WTC11 (cell line): Measurements from ENCODE around the gene SPINDOC.

ENCODE experiments used
- FOXP4 ChIP-seq: sonication (generic); formaldehyde crosslinking; IDR thresholded peaks from 2 replicates; pipeline ENCODE4 v1.8.0; 2022; ENCODE audit warnings: mild to moderate bottlenecking, missing genetic modification reagents
- RELA ChIP-seq: sonication (generic); formaldehyde crosslinking; IDR thresholded peaks from 2 replicates; pipeline ENCODE4 v1.8.1; 2022; ENCODE audit warnings: missing genetic modification reagents, mild to moderate bottlenecking, borderline replicate concordance
- TF ChIP-seq, protein P1 (sequence below): fragments of 200-600 bp; IDR thresholded peaks from 2 replicates; pipeline ENCODE4 v1.8.0; 2022; ENCODE audit warnings: antibody characterized with exemption
- TF ChIP-seq, protein P2 (sequence below): sonication (generic); formaldehyde crosslinking; IDR thresholded peaks from 2 replicates; pipeline ENCODE4 v1.8.0; 2022; ENCODE audit warnings: missing genetic modification reagents

DNA sequence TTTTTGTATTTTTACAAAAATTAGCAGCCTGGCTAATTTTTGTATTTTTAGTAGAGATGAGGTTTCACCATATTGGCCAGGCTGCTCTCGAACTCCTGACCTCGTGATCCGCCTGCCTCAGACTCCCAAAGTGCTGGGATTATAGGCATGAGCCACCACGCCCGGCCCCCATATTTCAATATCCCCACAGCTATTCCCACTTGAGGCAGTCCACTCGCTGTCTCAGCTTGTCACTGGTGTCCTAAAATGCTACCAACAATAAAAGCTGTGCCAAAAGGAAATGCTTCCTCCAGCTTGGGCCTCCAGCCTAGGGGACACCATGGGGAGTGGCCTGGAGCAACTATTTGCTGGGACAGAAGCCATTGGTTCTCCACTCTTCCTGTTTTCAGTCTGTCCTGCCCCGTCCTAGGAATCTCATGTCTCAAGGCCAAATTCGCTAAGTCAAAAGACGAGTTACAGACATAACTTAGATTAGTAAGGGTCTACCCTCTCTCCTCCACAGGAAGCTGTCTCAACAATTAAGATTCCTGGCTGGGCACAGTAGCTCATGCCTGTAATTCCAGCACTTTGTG, 7.3 kb upstream of the SPINDOC start:
- TF ChIP-seq, protein P1, sequence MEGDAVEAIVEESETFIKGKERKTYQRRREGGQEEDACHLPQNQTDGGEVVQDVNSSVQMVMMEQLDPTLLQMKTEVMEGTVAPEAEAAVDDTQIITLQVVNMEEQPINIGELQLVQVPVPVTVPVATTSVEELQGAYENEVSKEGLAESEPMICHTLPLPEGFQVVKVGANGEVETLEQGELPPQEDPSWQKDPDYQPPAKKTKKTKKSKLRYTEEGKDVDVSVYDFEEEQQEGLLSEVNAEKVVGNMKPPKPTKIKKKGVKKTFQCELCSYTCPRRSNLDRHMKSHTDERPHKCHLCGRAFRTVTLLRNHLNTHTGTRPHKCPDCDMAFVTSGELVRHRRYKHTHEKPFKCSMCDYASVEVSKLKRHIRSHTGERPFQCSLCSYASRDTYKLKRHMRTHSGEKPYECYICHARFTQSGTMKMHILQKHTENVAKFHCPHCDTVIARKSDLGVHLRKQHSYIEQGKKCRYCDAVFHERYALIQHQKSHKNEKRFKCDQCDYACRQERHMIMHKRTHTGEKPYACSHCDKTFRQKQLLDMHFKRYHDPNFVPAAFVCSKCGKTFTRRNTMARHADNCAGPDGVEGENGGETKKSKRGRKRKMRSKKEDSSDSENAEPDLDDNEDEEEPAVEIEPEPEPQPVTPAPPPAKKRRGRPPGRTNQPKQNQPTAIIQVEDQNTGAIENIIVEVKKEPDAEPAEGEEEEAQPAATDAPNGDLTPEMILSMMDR: no peak
- TF ChIP-seq, protein P2, sequence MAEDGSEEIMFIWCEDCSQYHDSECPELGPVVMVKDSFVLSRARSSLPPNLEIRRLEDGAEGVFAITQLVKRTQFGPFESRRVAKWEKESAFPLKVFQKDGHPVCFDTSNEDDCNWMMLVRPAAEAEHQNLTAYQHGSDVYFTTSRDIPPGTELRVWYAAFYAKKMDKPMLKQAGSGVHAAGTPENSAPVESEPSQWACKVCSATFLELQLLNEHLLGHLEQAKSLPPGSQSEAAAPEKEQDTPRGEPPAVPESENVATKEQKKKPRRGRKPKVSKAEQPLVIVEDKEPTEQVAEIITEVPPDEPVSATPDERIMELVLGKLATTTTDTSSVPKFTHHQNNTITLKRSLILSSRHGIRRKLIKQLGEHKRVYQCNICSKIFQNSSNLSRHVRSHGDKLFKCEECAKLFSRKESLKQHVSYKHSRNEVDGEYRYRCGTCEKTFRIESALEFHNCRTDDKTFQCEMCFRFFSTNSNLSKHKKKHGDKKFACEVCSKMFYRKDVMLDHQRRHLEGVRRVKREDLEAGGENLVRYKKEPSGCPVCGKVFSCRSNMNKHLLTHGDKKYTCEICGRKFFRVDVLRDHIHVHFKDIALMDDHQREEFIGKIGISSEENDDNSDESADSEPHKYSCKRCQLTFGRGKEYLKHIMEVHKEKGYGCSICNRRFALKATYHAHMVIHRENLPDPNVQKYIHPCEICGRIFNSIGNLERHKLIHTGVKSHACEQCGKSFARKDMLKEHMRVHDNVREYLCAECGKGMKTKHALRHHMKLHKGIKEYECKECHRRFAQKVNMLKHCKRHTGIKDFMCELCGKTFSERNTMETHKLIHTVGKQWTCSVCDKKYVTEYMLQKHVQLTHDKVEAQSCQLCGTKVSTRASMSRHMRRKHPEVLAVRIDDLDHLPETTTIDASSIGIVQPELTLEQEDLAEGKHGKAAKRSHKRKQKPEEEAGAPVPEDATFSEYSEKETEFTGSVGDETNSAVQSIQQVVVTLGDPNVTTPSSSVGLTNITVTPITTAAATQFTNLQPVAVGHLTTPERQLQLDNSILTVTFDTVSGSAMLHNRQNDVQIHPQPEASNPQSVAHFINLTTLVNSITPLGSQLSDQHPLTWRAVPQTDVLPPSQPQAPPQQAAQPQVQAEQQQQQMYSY (CRISPR knock-in tag): no peak
- TF ChIP-seq FOXP4 (CRISPR knock-in tag): no peak
- no peak for TF ChIP-seq RELA (CRISPR knock-in tag)
